ACC112 (cell line): ENCODE data around the gene SYN1.

ENCODE experiments used
- H2AFZ ChIP-seq: fragments of 200-600 bp; sonication (generic); one replicate; pipeline ENCODE4 v1.6.0; 2017; ENCODE audit warnings: antibody characterized with exemption, low read length; ENCODE audit not compliant: unreplicated experiment
- H3K27ac ChIP-seq: fragments of 200-600 bp; sonication (generic); 2 replicates; pipeline ENCODE4 v1.5.1; 2014; ENCODE audit warnings: low read depth, mild to moderate bottlenecking, antibody characterized with exemption, low read length, moderate library complexity
- H3K27me3 ChIP-seq: fragments of 200-600 bp; sonication (generic); 2 replicates; pipeline ENCODE4 v1.6.1; 2014; ENCODE audit warnings: mild to moderate bottlenecking, antibody characterized with exemption, low read length, moderate library complexity, mixed read lengths; ENCODE audit not compliant: insufficient read depth
- H3K36me3 ChIP-seq: fragments of 200-600 bp; sonication (generic); 2 replicates; pipeline ENCODE4 v1.6.1; 2016; ENCODE audit warnings: mild to moderate bottlenecking, antibody characterized with exemption, low read length, moderate library complexity, mixed read lengths; ENCODE audit not compliant: insufficient read depth
- H3K4me1 ChIP-seq: fragments of 200-600 bp; sonication (generic); one replicate; pipeline ENCODE4 v1.6.1; 2016; ENCODE audit warnings: low read length, mixed read lengths; ENCODE audit not compliant: insufficient read depth, unreplicated experiment, control insufficient read depth
- H3K4me3 ChIP-seq: fragments of 200-600 bp; sonication (generic); 2 replicates; pipeline ENCODE4 v1.5.1; 2014; ENCODE audit warnings: mild to moderate bottlenecking, low read depth, low read length
- H3K79me2 ChIP-seq: fragments of 200-600 bp; sonication (generic); one replicate; pipeline ENCODE4 v1.6.0; 2016; ENCODE audit warnings: low read length; ENCODE audit not compliant: control insufficient read depth, unreplicated experiment, insufficient read depth

SYN1 gene

DNA sequence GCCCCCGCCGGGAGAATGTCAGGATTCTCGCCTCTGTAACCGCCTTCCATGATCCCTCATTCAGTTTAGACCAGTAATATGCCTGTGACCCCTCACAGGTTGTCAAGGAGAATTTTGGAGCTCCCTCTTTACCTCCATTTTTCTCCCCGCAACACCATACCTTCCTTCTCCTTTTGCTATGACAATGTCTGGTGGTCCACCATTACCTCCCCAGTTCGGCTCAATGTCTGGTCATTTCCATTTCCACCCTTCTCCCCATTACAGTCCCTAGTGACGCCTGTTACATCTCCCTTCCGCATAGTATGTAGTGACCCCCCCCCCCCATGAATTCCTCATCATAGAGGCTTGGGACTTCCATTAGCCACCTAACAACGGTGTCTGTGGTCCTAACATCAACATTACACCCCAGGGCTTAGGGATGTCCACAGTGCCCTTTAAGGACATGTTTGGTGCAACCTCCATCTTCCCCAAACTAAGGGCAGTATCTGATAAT, 58.0 kb downstream of the SYN1 start:
- no peaks in the 10 kb centered on the region for H3K27me3 ChIP-seq
- peak overlapping the region; percentile 90; the same call in 1 of the 2 replicates for H3K27ac ChIP-seq
- peak overlapping the region; percentile 95 for H3K4me3 ChIP-seq
- H3K36me3 ChIP-seq, result peaks cover 12% of the 10 kb centered on the region; the same call in 1 of the 2 replicates
- peaks cover 24% of the 10 kb centered on the region for H3K4me1 ChIP-seq
- peak overlapping the region; percentile 50 for H2AFZ ChIP-seq
- peaks cover 23% of the 10 kb centered on the region for H3K79me2 ChIP-seq

- Histone ChIP-seq H3K4me3 (peak within 1 kb of the TSS; percentile 95), H3K36me3 (peaks cover 12% of the 10 kb centered on the region; the same call in 1 of the 2 replicates), H3K27me3 (no peaks in the 10 kb centered on the region), H2AFZ (peak within 1 kb of the TSS; percentile 85), H3K4me1 (peaks cover 27% of the 10 kb centered on the region), H3K79me2 (peaks cover 23% of the 10 kb centered on the region), H3K27ac (peak within 1 kb of the TSS; percentile 90)
Measured at GRCh38 chrX:47560934-47561658, 58.6 kb downstream of the SYN1 start, which contains the start of gene ARAF. ARAF (plus strand) TSS chrX:47561205; CDS start chrX:47562968, 1,763 bp downstream.

DNA sequence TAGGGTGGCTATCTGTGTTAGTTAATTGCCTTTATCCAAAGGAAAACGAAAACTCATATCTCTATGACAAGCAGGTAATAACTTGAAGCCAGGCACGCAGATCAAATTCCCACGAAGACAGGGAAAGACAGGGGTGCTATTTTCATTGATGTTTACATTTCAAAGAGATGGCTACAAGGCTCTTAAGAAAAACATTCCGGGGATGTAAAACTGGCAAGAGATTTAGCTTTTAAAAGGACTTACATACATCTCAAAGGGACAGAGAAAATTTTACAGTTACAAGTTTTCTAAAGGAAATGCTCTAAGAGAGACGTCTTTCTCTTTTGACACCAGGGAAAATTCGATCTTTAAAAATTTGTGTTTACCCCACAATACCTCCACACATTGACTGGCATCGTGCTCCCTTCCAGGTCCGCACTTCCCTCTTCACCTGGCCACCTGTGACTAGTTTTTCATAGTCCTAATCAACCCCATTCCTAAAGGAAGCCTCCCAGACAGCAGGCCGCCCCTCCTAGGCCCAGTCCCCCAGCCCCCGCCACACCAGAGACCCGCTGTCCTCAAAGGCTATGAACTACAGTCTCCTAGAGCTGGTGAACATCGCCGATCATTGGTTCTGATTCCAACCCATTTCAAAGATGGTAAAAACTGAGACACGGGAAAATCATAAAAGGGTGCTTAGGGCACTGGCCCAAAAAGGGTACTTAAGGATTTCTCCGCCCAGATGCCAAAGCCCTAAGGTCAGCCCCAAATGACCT, 59.3 kb downstream of the SYN1 start:
- Histone ChIP-seq H2AFZ (peak overlapping the region; percentile 85), H3K36me3 (peaks cover 12% of the 10 kb centered on the region; the same call in 1 of the 2 replicates), H3K27me3 (no peaks in the 10 kb centered on the region), H3K27ac (peak overlapping the region; percentile 73), H3K79me2 (peaks cover 23% of the 10 kb centered on the region), H3K4me1 (peaks cover 27% of the 10 kb centered on the region), H3K4me3 (peak overlapping the region; percentile 95)

DNA sequence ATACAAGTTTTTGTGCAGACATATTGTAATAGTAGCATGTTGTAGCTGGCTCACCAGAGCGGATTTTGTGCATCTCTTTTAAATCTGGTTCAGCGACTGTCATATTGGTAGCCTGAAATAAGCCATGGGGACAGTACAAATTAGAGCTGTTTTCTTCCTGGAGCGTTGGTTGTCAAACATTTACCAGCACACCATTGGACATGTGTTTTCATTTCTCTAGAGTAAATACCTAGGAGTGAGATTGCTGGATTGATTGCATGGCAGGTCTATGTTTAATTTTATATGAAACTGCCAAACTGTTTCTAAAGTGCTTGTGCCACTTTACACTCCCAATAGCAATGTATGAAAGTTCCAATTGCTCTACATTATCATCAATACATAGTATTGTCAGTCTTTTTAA, 61.2 kb downstream of the SYN1 start:
- Histone ChIP-seq H3K27me3 (no peaks in the 10 kb centered on the region), H3K36me3 (peaks cover 4% of the 10 kb centered on the region; the same call in 1 of the 2 replicates), H2AFZ (no peak overlapping the region), H3K79me2 (peaks cover 14% of the 10 kb centered on the region), H3K4me3 (no peak overlapping the region), H3K4me1 (peaks cover 12% of the 10 kb centered on the region), H3K27ac (no peak overlapping the region)

GRCh38 chrX:47556045-47556623, 63.5 kb downstream of the SYN1 start:
- Histone ChIP-seq H3K36me3 (no peaks in the 10 kb centered on the region), H3K4me3 (peak overlapping the region; percentile 78), H3K4me1 (peaks cover 3% of the 10 kb centered on the region), H3K27ac (no peak overlapping the region), H3K79me2 (peaks cover 3% of the 10 kb centered on the region), H3K27me3 (no peaks in the 10 kb centered on the region), H2AFZ (peak overlapping the region; percentile 69)

DNA sequence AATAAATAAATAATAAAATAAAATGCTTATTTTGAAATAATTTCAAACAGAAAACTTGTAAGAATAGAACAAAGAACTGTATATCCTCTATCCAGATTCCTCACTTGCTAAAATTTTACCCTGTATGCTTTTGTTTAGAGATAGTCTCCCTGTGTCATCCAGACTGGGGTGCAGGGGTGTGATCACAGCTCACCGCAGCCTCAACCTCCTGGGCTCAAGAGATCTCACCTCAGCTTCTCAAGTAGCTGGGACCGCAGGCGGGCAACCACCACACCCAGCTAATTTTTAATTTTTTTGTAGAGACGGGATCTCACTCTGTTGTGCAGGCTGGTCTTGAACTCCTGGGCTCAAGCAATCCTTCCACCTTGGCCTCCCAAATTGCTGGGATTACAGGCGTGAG, 76.2 kb downstream of the SYN1 start:
- H3K36me3 ChIP-seq, result no peaks in the 10 kb centered on the region
- H3K79me2 ChIP-seq, result no peaks in the 10 kb centered on the region
- H3K4me3 ChIP-seq, result no peak overlapping the region
- no peak overlapping the region for H2AFZ ChIP-seq
- H3K27ac ChIP-seq, result no peak overlapping the region
- H3K4me1 ChIP-seq, result peaks cover 4% of the 10 kb centered on the region
- H3K27me3 ChIP-seq, result no peaks in the 10 kb centered on the region

- no peak overlapping the region for H3K4me3 ChIP-seq
- H3K27me3 ChIP-seq, result no peaks in the 10 kb centered on the region
- peak overlapping the region; percentile 53 for H3K27ac ChIP-seq
- peak overlapping the region; percentile 80 for H2AFZ ChIP-seq
- peaks cover 4% of the 10 kb centered on the region for H3K4me1 ChIP-seq
- H3K79me2 ChIP-seq, result no peaks in the 10 kb centered on the region
- no peaks in the 10 kb centered on the region for H3K36me3 ChIP-seq
Measured at GRCh38 chrX:47540754-47541538, 78.7 kb downstream of the SYN1 start.

DNA sequence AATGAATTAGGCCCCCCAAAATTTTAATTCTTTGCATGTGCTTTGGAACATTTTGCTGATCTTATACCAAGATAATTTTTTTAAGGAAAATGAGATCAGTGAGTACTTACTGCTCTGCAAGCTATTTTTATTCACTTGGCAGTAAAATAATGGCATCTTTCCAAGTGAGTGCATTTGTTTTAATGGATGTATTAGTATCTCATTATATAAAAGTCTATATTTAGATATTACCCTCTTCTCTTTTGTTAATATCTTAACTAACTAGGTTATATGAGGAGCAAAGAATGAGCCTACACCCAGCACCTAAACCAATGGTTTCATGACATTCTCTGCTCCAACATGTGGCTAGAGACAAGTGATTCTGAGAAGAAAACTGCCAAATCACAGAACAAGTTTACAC, 79.8 kb downstream of the SYN1 start:
- Histone ChIP-seq H3K27me3 (no peaks in the 10 kb centered on the region), H3K4me1 (peaks cover 4% of the 10 kb centered on the region), H3K79me2 (no peaks in the 10 kb centered on the region), H3K27ac (no peak overlapping the region), H2AFZ (no peak overlapping the region), H3K36me3 (no peaks in the 10 kb centered on the region), H3K4me3 (no peak overlapping the region)

GRCh38 chrX:47530049-47530448, 89.6 kb downstream of the SYN1 start:
- no peak overlapping the region for H3K4me3 ChIP-seq
- H2AFZ ChIP-seq, result no peak overlapping the region
- no peaks in the 10 kb centered on the region for H3K79me2 ChIP-seq
- H3K27me3 ChIP-seq, result no peaks in the 10 kb centered on the region
- no peaks in the 10 kb centered on the region for H3K36me3 ChIP-seq
- H3K27ac ChIP-seq, result no peak overlapping the region
- H3K4me1 ChIP-seq, result no peaks in the 10 kb centered on the region

DNA sequence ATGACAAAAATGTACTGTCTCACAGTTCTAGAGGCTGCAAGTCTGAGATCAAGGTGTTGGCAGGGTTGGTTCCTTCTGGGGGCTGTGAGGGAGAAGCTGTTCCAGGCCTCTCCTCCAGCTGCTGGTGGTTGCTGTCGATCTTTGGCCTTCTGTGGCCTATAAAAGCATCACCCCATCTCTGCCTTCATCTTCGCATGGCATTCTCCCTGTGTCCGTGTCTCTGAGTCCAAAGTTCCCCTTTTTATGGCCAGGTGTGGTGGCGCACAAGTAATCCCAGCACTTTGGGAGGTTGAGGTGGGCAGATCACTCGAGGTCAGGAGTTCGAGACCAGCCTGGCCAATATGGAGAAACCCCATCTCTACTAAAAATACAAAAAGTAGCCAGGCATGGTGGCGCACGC, 90.1 kb downstream of the SYN1 start:
- no peak overlapping the region for H3K4me3 ChIP-seq
- no peaks in the 10 kb centered on the region for H3K4me1 ChIP-seq
- H3K27ac ChIP-seq, result no peak overlapping the region
- H3K27me3 ChIP-seq, result no peaks in the 10 kb centered on the region
- H3K79me2 ChIP-seq, result no peaks in the 10 kb centered on the region
- no peak overlapping the region for H2AFZ ChIP-seq
- H3K36me3 ChIP-seq, result no peaks in the 10 kb centered on the region
